Astrocyte (in vitro differentiated cells and primary cell): Measurements from ENCODE around the gene SPIN1.

ENCODE experiments used
- CTCF ChIP-seq: IDR thresholded peaks from 2 replicates; pipeline ENCODE4 v1.5.1; 2011; ENCODE audit warnings: low read depth, mild to moderate bottlenecking, inconsistent platforms, low read length, moderate library complexity; ENCODE audit not compliant: insufficient read depth
- EZH2 ChIP-seq: IDR thresholded peaks from 2 replicates; pipeline ENCODE4 v1.6.1; 2012; ENCODE audit warnings: mild to moderate bottlenecking, low read length, inconsistent platforms; ENCODE audit not compliant: insufficient read depth

DNA sequence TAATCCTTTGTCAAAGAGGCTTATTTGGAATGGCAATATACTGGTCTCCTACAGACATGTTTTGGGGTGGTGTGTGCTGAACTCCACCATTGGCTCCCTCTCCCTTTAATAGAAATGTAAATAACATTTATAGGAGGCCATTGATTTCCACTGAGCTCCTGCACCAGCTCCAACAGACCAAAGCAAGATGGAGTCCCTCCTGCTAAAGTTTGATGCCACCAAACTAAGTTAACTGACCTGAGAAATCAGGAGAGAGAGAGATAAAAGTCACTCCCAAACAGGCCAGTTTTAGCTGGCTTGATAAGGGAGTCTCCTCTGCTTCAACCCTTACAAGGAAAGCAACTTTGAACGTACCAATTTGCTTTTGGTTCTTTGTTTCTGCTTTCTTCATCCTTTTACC, 8.1 kb upstream of the SPIN1 start:
- TF ChIP-seq CTCF (no peak), EZH2 (no peak)
